GM12878 (cell line): ENCODE data around the gene ZNF860. TPM values are rescaled to one million over a fixed set of nuclear protein-coding genes. Genes with fewer than 3 reads are reported as not detected.

Experiments
- ATAC-seq: fragments of 200-7000 bp; cut with Tn5 transposase; 3 replicates; pipeline ENCODE4 v1.9.1; 2020; ENCODE audit warnings: mild to moderate bottlenecking, moderate library complexity
- BruUV-seq: library from RNA; stranded (reverse); fragments of 400-500 nt; replicated peaks from 2 replicates; lab custom pipeline; 2021; lab: Mats Ljungman, UMichigan
- CTCF ChIA-PET: fragments of 300-600 bp; sonication (Branson Sonifier 250); formaldehyde crosslinking; extraction: SDS; loops from one replicate; lab custom pipeline; 2021; ENCODE audit warnings: inconsistent platforms; lab: Yijun Ruan, JAX
- POLR2A ChIA-PET: fragments of 350-600 bp; formaldehyde crosslinking; extraction: SDS; loops from one replicate; lab custom pipeline; 2021; ENCODE audit warnings: inconsistent platforms; lab: Charles Lee
- RAD21 ChIA-PET: fragments of 300-600 bp; sonication (Branson Sonifier 250); formaldehyde crosslinking; loops from one replicate; lab custom pipeline; 2023; ENCODE audit warnings: antibody characterized with exemption; ENCODE audit not compliant: unreplicated experiment; lab: Charles Lee
- SMC1A ChIA-PET: fragments of 300-600 bp; sonication (Branson Sonifier 250); formaldehyde crosslinking; loops from one replicate; lab custom pipeline; 2023; ENCODE audit not compliant: unreplicated experiment, uncharacterized antibody; lab: Charles Lee
- DNase-seq: peaks from one replicate; pipeline ENCODE4 v3.0.0-alpha.2; 2011; ENCODE audit warnings: low read depth, low spot score
- FAIRE-seq: peaks from 3 replicates; lab custom pipeline; 2011; peaks lifted over from hg19 to GRCh38; lab: Jason Lieb, UNC
- H2AFZ ChIP-seq: 2 replicates; pipeline ENCODE4 v1.6.0; 2011; ENCODE audit warnings: low read depth, low read length, control low read depth; ENCODE audit not compliant: control insufficient read depth
- H3K27ac ChIP-seq: 2 replicates; pipeline ENCODE4 v1.5.1; 2011; ENCODE audit warnings: control low read depth; ENCODE audit not compliant: control insufficient read depth, insufficient read depth
- H3K27me3 ChIP-seq, 2 experiments: replicated peaks in 1 of 2; 2 replicates each; pipeline versions ENCODE4 v1.6.0 to v1.6.1; 2011; ENCODE audit warnings: low read length in 1 of 2; ENCODE audit not compliant: control insufficient read depth in 2 of 2, insufficient read depth in 2 of 2
- H3K36me3 ChIP-seq, 2 experiments: 2 replicates each; pipeline ENCODE4 v1.5.1; 2011; ENCODE audit warnings: low read length in 1 of 2; ENCODE audit not compliant: control insufficient read depth in 2 of 2, insufficient read depth in 2 of 2
- H3K4me1 ChIP-seq: 2 replicates; pipeline ENCODE4 v1.6.1; 2011; ENCODE audit warnings: mild to moderate bottlenecking, low read length, moderate library complexity, mixed read lengths; ENCODE audit not compliant: control insufficient read depth, insufficient read depth
- H3K4me2 ChIP-seq: 2 replicates; pipeline ENCODE4 v1.6.0; 2011; ENCODE audit warnings: control low read depth; ENCODE audit not compliant: control insufficient read depth, insufficient read depth
- H3K4me3 ChIP-seq: fragments of 200-600 bp; sonication (generic); 2 replicates; pipeline ENCODE4 v1.5.1; 2016
- H3K79me2 ChIP-seq: 2 replicates; pipeline ENCODE4 v1.6.0; 2011; ENCODE audit warnings: low read length; ENCODE audit not compliant: control insufficient read depth, insufficient read depth
- H3K9ac ChIP-seq: 2 replicates; pipeline ENCODE4 v1.8.0; 2011; ENCODE audit warnings: low read length, control low read depth, mixed read lengths; ENCODE audit not compliant: control insufficient read depth, insufficient read depth
- H3K9me3 ChIP-seq: replicated peaks from 3 replicates; pipeline ENCODE4 v1.5.1; 2011; ENCODE audit warnings: mild to moderate bottlenecking, low read length; ENCODE audit not compliant: control insufficient read depth, insufficient read depth
- H4K20me1 ChIP-seq: 2 replicates; pipeline ENCODE4 v1.6.0; 2011; ENCODE audit not compliant: control insufficient read depth, insufficient read depth
- ATF3 ChIP-seq: IDR thresholded peaks from 2 replicates; pipeline ENCODE4 v1.6.1; 2011; ENCODE audit warnings: low read depth, mild to moderate bottlenecking, low read length, moderate library complexity, borderline replicate concordance; ENCODE audit errors: extremely low read depth
- ATF7 ChIP-seq: fragments of 450-650 bp; IDR thresholded peaks from 2 replicates; pipeline ENCODE4 v1.6.1; 2016; ENCODE audit warnings: low read depth, mild to moderate bottlenecking
- CBFB ChIP-seq: IDR thresholded peaks from 2 replicates; pipeline ENCODE4 v1.6.1; 2016; ENCODE audit warnings: antibody characterized with exemption, low read depth
- GABPA ChIP-seq: IDR thresholded peaks from 2 replicates; pipeline ENCODE4 v1.6.1; 2014; ENCODE audit warnings: antibody characterized with exemption, low read depth, mild to moderate bottlenecking, inconsistent platforms
- IKZF1 ChIP-seq: fragments of 450-650 bp; conservative IDR thresholded peaks from 2 replicates; pipeline ENCODE4 v1.6.1; 2017; ENCODE audit warnings: antibody characterized with exemption, mild to moderate bottlenecking
- MEF2B ChIP-seq: fragments of 450-650 bp; IDR thresholded peaks from 2 replicates; pipeline ENCODE4 v1.6.1; 2018; ENCODE audit warnings: mild to moderate bottlenecking, moderate library complexity; ENCODE audit not compliant: partially characterized antibody, poor library complexity, severe bottlenecking
- MTA2 ChIP-seq: fragments of 450-650 bp; IDR thresholded peaks from 2 replicates; pipeline ENCODE4 v1.6.1; 2016; ENCODE audit warnings: low read depth, mild to moderate bottlenecking, moderate library complexity
- MYC ChIP-seq: IDR thresholded peaks from 2 replicates; pipeline ENCODE4 v1.6.1; 2011; ENCODE audit warnings: mild to moderate bottlenecking, low read length, moderate library complexity, inconsistent platforms; ENCODE audit not compliant: insufficient read depth, insufficient replicate concordance, insufficient read length, severe bottlenecking
- NFYA ChIP-seq: IDR thresholded peaks from 2 replicates; pipeline ENCODE4 v1.6.1; 2011; ENCODE audit warnings: low read depth, mild to moderate bottlenecking, low read length, improper control_type of control experiment, borderline replicate concordance
- NFYB ChIP-seq: IDR thresholded peaks from 2 replicates; pipeline ENCODE4 v1.6.1; 2011; ENCODE audit warnings: low read depth, mild to moderate bottlenecking, low read length, improper control_type of control experiment, moderate library complexity; ENCODE audit not compliant: insufficient read depth
- PAX8 ChIP-seq: fragments of 450-650 bp; IDR thresholded peaks from 2 replicates; pipeline ENCODE4 v1.6.1; 2017; ENCODE audit warnings: mild to moderate bottlenecking, moderate library complexity
- POU2F2 ChIP-seq: IDR thresholded peaks from 3 replicates; pipeline ENCODE4 v1.6.1; 2011; ENCODE audit warnings: low read depth, mild to moderate bottlenecking, low read length, borderline replicate concordance
- RB1 ChIP-seq: fragments of 450-650 bp; formaldehyde crosslinking; IDR thresholded peaks from 2 replicates; pipeline ENCODE4 v1.6.1; 2017; ENCODE audit warnings: mild to moderate bottlenecking, borderline replicate concordance
- SIX5 ChIP-seq: IDR thresholded peaks from 2 replicates; pipeline ENCODE4 v1.6.1; 2011; ENCODE audit warnings: mild to moderate bottlenecking, low read depth, low read length, moderate library complexity; ENCODE audit not compliant: severe bottlenecking
- SPI1 ChIP-seq: IDR thresholded peaks from 2 replicates; pipeline ENCODE4 v1.6.1; 2011; ENCODE audit warnings: low read depth, mild to moderate bottlenecking, low read length, moderate library complexity, borderline replicate concordance; ENCODE audit not compliant: insufficient read depth
- STAT1 ChIP-seq: fragments of 450-650 bp; conservative IDR thresholded peaks from 2 replicates; pipeline ENCODE4 v1.6.1; 2014; ENCODE audit warnings: antibody characterized with exemption, mild to moderate bottlenecking
- TCF3 ChIP-seq: IDR thresholded peaks from 2 replicates; pipeline ENCODE4 v1.6.1; 2012; ENCODE audit warnings: low read depth, mild to moderate bottlenecking, low read length, borderline replicate concordance; ENCODE audit not compliant: insufficient read depth
- WRNIP1 ChIP-seq: IDR thresholded peaks from 2 replicates; pipeline ENCODE4 v1.6.1; 2011; ENCODE audit warnings: low read depth, low read length, improper control_type of control experiment, borderline replicate concordance
- ZBTB33 ChIP-seq: fragments of 450-650 bp; IDR thresholded peaks from 2 replicates; pipeline ENCODE4 v1.6.1; 2017; ENCODE audit warnings: mild to moderate bottlenecking
- WGBS: methylation state at CpG from one replicate; pipeline ENCODE4 v1.1.6; 2016; ENCODE audit warnings: low lambda C conversion rate; ENCODE audit not compliant: insufficient replicate concordance, insufficient coverage; ENCODE audit errors: missing lambda C conversion rate; 5-methylcytosine and 5-hydroxymethylcytosine counted together
- in situ Hi-C: fragments of 300-500 bp; cut with MboI; formaldehyde crosslinking; loops from 9 replicates; pipeline ENCODE4 v1.14.3; 2018; ENCODE audit warnings: mixed read lengths
- intact Hi-C: fragments of 100-400 bp; cut with micrococcal nuclease; formaldehyde crosslinking; loops from one replicate; pipeline ENCODE4 v1.14.2; 2022; ENCODE audit not compliant: unreplicated experiment
- polyA plus RNA-seq, 11 experiments: library from polyadenylated mRNA; depleted of rRNA in 4 of 11; unstranded in 6 of 11; stranded (reverse) in 5 of 11; fragments of >200 nt; fragmentation: Nextera tagmentation in 4 of 11; fragmentation: Illumina TruSeq in 1 of 11; extraction: Ambion mirVana in 4 of 11; extraction: Trizol in 1 of 11; gene quantifications; 1 replicate in 1 of 11; 2 replicates in 10 of 11; pipeline versions ENCODE4 v1.2.1 to v1.2.3, GENCODE V29; 2011 to 2016; ENCODE audit warnings: inconsistent platforms in 2 of 11, missing spikeins in 2 of 11, low read depth in 1 of 11
- total RNA-seq, 4 experiments: library from RNA; depleted of rRNA in 3 of 4; stranded (reverse); fragments of >200 nt in 3 of 4; fragmentation: Illumina TruSeq in 1 of 4; extraction: Trizol in 1 of 4; gene quantifications; 2 replicates each; pipeline versions ENCODE4 v1.2.1 to v1.2.3, GENCODE V29; 2013 to 2021

The ZNF860 gene
- total and polyA plus RNA-seq, 10 of the 15 experiments (the other 5 are each of a cell fraction or from before 2014, with no cell fraction given) = not detected

GRCh38 chr3:31943041-31943440 lies 38.5 kb upstream of the ZNF860 start (continued):
- no peak for TF ChIP-seq MYC
- no peak for TF ChIP-seq ZBTB33

- Histone ChIP-seq H3K9ac (no peak overlapping the region), H3K4me2 (no peak overlapping the region), H3K9me3 (no peaks in the 10 kb centered on the region; the same call in 1 of the 3 replicates), H4K20me1 (no peaks in the 10 kb centered on the region; the same call in 1 of the 2 replicates), H3K79me2 (no peaks in the 10 kb centered on the region), H3K27me3 (peaks cover 0 to 7% of the 10 kb centered on the region in 2 experiments; a peak in 3 of 4 replicates), H3K4me1 (no peaks in the 10 kb centered on the region), H3K27ac (no peak overlapping the region), H2AFZ (no peak overlapping the region), H3K36me3 (no peaks in the 10 kb centered on the region), H3K4me3 (no peak overlapping the region)
- ATAC-seq (no peak), DNase-seq (no peak), FAIRE-seq (no peak)
- BruUV-seq = no TSS peak
- ChIA-PET RAD21 (no interaction called here), CTCF (no interaction called here), POLR2A (no interaction called here), SMC1A (no interaction called here)
- TF ChIP-seq TCF3 (no peak), MTA2 (no peak), POU2F2 (no peak), IKZF1 (no peak), SPI1 (no peak), PAX8 (no peak), GABPA (no peak), NFYB (no peak), SIX5 (no peak), NFYA (no peak), WRNIP1 (no peak), RB1 (no peak), ATF7 (no peak), MEF2B (no peak), STAT1 (no peak), CBFB (no peak), ATF3 (no peak)
- in situ Hi-C loops (no loop called here), intact Hi-C loops (no loop called here)
- 0% methylated on average over 3 of the region's 3 CpGs for WGBS
Measured at GRCh38 chr3:31945738-31946052, 35.9 kb upstream of the ZNF860 start.
